AG09309 (cell line): ENCODE results near the gene AGAP1.

Source experiments
- DNase-seq: peaks from one replicate; pipeline ENCODE4 v3.0.0-alpha.2; 2010; ENCODE audit warnings: low read depth
- H3K4me3 ChIP-seq: 2 replicates; pipeline ENCODE4 v1.5.1; 2011; ENCODE audit warnings: mild to moderate bottlenecking, low read depth, low read length, moderate library complexity; ENCODE audit not compliant: control insufficient read depth
- TF ChIP-seq, protein P1 (sequence below): IDR thresholded peaks from 2 replicates; pipeline ENCODE4 v1.5.1; 2011; ENCODE audit warnings: mild to moderate bottlenecking, low read depth, low read length, inconsistent platforms; ENCODE audit not compliant: insufficient read depth, control insufficient read depth; ENCODE audit errors: missing control alignments

AGAP1 gene

DNA sequence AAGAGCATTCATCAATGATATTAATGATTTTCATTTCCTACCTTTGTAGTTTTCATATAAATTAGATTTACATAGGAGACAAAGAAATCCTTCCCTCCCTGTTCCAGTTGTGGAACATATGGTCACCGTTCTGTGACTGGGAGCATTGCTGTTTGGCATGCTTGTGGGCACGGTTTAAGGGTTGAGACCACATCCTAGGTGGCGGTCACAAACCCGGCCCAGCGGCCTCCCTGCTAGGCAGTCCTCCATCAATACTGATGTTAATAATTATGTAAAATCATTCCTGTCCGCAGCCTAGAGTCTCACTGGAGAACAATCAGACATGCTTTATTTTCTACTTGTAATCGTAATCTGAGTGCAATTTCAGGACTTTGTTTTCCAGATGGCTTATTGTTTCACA lies 117.9 kb downstream of the AGAP1 start:
- TF ChIP-seq, protein P1, sequence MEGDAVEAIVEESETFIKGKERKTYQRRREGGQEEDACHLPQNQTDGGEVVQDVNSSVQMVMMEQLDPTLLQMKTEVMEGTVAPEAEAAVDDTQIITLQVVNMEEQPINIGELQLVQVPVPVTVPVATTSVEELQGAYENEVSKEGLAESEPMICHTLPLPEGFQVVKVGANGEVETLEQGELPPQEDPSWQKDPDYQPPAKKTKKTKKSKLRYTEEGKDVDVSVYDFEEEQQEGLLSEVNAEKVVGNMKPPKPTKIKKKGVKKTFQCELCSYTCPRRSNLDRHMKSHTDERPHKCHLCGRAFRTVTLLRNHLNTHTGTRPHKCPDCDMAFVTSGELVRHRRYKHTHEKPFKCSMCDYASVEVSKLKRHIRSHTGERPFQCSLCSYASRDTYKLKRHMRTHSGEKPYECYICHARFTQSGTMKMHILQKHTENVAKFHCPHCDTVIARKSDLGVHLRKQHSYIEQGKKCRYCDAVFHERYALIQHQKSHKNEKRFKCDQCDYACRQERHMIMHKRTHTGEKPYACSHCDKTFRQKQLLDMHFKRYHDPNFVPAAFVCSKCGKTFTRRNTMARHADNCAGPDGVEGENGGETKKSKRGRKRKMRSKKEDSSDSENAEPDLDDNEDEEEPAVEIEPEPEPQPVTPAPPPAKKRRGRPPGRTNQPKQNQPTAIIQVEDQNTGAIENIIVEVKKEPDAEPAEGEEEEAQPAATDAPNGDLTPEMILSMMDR: no peak
- no peak for DNase-seq
- H3K4me3 ChIP-seq: no peak overlapping the region

DNA sequence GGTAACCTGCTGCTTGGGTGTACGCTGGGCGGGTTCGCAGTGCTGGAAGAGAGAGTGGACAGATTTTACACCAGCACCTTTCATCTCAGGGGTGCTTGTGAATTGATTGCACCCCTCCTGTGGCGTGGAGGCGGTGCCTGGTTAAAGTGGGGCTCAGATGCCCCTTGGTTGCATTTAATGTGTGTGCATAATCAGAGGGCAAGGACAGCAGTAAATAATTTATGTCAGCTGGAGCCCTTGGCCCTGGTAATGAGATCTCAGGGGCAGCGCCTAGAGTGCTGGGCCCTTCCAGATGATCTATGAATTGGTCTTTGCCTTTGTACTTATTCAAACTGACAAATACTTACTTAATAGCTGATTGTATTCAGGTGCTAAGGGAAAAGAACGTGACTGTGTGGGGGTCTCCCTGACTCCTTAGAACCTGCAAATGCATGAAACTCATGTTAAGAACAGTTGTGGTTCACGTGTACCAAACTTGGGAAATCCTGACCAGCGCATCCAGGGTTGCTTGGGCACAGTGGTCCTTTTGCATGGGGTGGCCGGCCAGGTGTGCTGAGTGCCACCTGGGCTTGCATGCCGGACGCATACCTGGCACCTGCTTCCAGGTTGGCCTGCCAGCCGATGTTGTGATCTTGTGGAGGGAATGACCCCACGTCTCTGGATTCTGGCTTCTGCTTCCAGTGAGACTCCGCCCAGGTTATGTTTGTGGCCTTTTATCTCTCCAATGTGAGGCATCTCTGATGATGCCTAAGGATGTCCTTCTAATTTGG lies 118.5 kb downstream of the AGAP1 start:
- DNase-seq: no peak
- H3K4me3 ChIP-seq: no peak overlapping the region
- TF ChIP-seq, protein P1: no peak

GRCh38 chr2:235613649-235614048 lies 119.8 kb downstream of the AGAP1 start:
- TF ChIP-seq, protein P1: no peak
- no peak overlapping the region for H3K4me3 ChIP-seq
- DNase-seq: no peak

GRCh38 chr2:235614176-235614860 lies 120.5 kb downstream of the AGAP1 start:
- TF ChIP-seq, protein P1: no peak
- no peak for DNase-seq
- H3K4me3 ChIP-seq: no peak overlapping the region

DNA sequence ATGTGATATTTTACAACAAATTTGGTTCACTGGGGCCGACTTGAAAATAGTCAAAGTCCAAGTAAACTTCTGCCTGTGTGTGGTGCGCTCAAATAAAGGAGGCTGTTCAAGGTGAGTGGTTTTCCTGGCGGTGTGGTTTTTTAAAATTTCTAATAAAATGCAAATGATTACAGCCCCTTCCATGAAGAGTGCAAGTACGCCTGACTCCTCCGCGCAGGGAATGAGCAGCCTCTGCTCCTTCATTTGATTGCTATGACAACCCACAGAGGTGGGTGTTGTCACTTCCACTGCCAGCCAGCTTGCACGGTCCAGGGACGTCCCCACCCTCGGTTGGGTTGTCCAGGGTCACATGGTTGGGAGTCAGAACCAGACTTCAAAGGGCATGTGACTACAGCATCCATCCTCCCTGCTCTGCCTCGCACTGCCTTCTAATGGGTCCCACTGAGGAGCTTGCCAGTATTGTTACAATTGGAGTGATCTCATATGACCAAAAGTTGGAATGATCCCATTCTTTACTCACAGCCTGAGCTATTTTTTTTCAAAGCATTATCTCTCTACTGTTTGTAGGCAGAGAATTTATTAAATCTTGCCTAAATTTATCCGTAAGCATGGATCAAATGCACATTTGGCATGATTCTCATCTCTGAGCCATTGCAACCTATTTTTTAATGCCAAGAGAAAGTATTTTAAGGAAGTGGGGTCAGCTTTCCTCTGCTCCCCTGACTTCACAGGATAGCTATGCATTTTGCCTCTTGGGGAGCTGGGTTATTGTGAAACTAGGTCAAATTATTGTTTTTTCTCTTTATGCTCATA lies 121.3 kb downstream of the AGAP1 start:
- H3K4me3 ChIP-seq: no peak overlapping the region
- TF ChIP-seq, protein P1: no peak
- DNase-seq: peak; percentile 79

GRCh38 chr2:235616885-235617284 lies 123.0 kb downstream of the AGAP1 start:
- no peak for DNase-seq
- H3K4me3 ChIP-seq: no peak overlapping the region
- TF ChIP-seq, protein P1: no peak
